Nucleus accumbens (tissue), 56 donors: ENCODE data around the gene CDHR1.

Experiments used
- DNase-seq, 56 donors: peaks; one replicate each; lab custom pipeline; 2025; lab: John Stamatoyannopoulos, UW

CDHR1 gene

DNA sequence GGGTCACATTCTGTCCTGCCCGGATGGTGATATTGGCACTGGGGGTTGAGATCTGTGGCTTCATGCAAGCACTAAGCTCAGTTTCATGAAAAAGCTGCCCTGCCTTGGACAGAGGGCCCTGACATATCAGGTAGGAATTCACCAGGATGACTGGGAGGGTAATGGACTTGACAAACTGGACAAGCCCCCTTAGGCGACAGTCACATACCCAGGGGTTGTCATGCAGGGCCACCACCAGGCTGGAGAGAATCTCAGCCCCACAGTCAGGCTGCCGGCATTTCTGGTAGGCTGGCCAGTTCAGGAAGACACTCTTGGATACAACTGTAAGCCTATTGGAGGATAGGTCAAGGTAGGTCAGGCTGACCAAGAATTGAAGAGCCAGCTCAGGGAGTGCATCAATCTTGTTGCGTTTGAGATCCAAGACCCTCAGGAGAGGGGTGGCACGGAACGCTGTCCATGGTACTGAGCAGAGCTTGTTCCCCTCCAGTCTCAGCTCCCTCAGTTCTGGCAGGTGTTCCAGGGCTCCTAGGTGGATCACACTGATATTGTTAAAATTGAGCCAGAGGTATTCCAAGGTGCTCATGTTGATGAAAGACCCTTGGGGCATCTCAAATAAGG, 30.2 kb downstream of the CDHR1 start:
- no peak for DNase-seq

- no peak for DNase-seq
These were observed 31.3 kb downstream of the CDHR1 start, which contains the start of gene LRIT2 for GRCh38 chr10:84225427-84226173. TSS of gene LRIT2 (minus strand) at chr10:84225544. CDS start at chr10:84225520, 24 bp downstream.

DNA sequence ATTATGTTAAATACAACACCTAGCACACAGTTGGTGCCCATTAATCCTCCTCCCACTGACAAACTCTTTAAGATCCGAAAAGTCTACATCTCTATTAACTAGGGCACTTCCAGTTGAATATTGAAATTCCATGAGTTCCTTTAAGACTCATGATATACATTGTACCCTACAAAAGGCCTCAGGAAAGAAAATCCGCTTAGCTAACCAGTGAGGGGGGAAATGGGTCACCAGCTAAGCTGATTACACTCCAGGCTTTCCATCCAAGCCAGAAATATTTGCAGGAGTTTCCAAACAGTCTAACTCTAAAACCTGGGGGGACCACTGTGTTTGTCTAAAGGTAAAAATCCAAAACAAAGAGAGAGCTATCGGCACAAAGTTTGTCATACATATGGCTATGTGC, 32.3 kb downstream of the CDHR1 start:
- DNase-seq, result no peak

DNA sequence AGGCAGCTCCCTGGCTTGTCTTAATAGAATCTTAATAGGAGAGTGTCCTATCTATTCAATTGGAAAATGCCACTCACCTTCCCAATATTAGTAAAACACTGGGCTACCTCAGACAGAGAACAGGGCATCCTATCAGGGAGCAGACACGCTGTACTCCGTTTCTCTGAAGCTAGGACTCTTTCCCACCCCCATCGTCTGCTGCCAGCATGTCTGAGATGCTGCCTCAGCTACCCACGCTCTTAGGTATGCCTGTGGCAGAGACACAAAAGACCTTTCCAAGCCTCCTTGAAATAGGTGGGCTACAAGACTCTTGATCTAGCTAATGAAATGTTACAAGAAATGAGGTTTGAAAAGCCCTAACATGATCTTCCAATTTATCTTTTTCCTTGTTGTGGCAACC, 33.5 kb downstream of the CDHR1 start:
- peak in 17 of 56 donors; percentile 6 to 64 (median 30) for DNase-seq

DNA sequence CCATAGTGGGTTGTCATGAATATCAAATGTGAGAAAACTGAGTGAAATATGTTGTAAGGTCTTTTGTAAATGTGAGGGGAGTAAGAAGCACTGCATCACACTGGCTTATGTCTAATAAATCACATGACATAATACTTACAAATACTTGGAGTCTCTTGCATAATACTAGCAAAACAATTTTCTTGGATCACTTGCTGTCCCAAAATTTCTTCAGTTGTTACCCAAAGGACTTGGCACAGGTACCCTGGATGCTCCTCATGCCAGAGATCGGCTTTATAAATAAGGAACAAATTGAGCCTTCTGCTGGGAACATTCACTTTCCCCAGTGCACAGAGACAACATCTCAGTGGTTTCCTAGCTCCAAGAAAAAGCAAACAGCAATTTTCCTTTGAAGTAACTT, 36.0 kb downstream of the CDHR1 start:
- no peak for DNase-seq

GRCh38 chr10:84232376-84232775, 38.0 kb downstream of the CDHR1 start:
- no peak for DNase-seq

DNA sequence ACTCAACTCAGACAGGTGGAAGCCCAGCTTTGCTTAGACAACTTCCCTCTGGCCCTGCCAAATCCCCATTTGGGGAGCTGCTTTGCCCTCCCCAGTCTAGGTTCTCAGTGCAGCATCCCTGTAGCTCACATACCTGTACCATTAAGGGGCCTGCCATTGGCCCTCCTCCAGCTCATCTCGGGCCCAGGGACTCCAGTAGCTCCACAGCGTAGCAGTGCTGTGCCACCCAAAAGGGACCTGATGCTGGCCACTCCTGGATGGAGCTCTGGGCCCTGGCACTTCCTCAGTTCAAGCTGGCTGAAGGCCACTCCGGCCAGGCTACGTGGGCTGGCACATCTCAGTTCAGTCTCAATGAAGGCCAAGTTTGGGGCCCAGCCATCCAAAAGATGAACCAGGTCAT, 39.6 kb downstream of the CDHR1 start:
- DNase-seq, result peak in 1 of 56 donors; percentile 8

DNA sequence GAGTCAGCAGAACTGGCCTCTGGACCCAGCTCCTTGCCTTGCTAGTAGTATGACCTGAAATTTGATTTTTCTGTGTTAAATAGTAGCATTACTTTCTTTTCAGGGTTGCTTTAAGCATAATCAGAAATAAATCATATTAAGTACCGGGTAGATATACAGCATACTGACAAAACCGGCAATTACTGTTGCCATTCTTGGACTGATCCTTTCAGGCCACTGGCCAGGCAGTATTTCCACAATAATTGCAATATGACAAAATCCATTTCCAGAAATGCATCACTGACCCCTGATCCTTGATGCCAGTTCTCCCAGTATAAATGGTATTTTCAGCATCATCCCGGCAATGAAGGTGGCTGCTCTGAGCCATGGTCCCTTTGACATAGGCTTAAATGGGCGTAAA, 40.1 kb downstream of the CDHR1 start:
- DNase-seq, result no peak

- DNase-seq, result no peak
These were observed 40.8 kb downstream of the CDHR1 start for GRCh38 chr10:84235096-84235495.

DNA sequence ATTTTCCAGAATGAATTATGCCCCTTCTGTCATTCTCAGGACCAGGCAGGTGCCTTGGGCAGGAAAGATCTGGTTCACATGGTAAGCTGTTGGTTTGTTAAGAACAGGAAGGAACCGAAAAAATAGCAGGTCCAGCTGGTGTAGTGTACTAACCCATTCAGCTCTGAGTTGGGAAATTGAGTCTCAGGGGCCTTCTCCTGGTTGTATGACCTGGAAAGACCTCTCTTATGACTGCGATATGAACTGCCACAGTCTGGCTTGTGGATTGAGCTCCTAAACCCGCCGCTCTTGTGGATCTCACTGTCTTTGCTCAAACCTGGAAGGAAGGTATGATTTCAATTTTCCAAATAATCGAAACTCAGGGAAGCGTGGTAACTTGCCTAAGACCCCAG, 42.5 kb downstream of the CDHR1 start:
- no peak for DNase-seq

GRCh38 chr10:84237199-84238051, 43.1 kb downstream of the CDHR1 start:
- DNase-seq, result no peak

DNA sequence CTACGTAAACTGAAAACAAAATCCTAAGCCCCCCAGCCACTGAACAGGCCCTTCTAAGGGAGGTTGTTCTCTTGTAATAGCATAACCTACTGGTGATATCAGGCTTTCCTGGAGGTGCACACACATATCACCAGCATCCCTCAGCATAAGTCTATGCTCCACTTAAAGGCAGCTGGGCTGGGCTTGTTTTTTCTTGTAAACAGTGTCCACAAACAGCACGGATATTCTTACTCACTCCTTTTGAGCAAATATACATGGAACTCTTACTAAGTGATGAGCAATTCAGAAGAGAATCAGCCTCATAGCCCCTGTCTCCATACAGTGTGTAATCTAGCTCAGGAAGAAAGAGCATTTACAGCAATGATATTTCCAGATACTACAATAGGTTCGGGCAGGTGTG, 44.6 kb downstream of the CDHR1 start:
- DNase-seq, result no peak

- no peak for DNase-seq
These were observed 47.0 kb downstream of the CDHR1 start, which contains the start of gene LRIT1 for GRCh38 chr10:84241185-84241790. TSS of gene LRIT1 (minus strand) at chr10:84241546. CDS start at chr10:84241439, 107 bp downstream.

- DNase-seq, result no peak
These were observed 49.4 kb downstream of the CDHR1 start for GRCh38 chr10:84243759-84244158.

- peak; percentile 37 to 98 (median 90) for DNase-seq
These were observed 50.4 kb downstream of the CDHR1 start, which contains the start of gene RGR for GRCh38 chr10:84244651-84245270. TSS of gene RGR (plus strand) at chr10:84245053. CDS start at chr10:84245091, 38 bp downstream.

GRCh38 chr10:84247496-84247895, 53.2 kb downstream of the CDHR1 start:
- no peak for DNase-seq

GRCh38 chr10:84248794-84249193, 54.5 kb downstream of the CDHR1 start:
- DNase-seq, result peak in 2 of 56 donors; percentile 8 to 30

GRCh38 chr10:84254552-84255478, 60.5 kb downstream of the CDHR1 start:
- no peak for DNase-seq
